DND-41 (cell line): ENCODE measurements around the gene SAMD9.

Experiments
- ATAC-seq: fragments of 200-7000 bp; cut with Tn5 transposase; 3 replicates; pipeline ENCODE4 v1.9.1; 2021; ENCODE audit warnings: low read depth; ENCODE audit not compliant: insufficient read depth
- DNase-seq: peaks from one replicate; pipeline ENCODE4 v3.0.0-alpha.2; 2020
- H2AFZ ChIP-seq: 2 replicates; pipeline ENCODE4 v1.6.0; 2012; ENCODE audit warnings: low read depth, low read length
- H3K27ac ChIP-seq: 2 replicates; pipeline ENCODE4 v1.5.1; 2012; ENCODE audit warnings: low read length, inconsistent platforms
- H3K27me3 ChIP-seq: fragments of 200-600 bp; sonication (generic); 2 replicates; pipeline ENCODE4 v1.6.0; 2012; ENCODE audit warnings: low read length, mild to moderate bottlenecking, inconsistent platforms; ENCODE audit not compliant: insufficient read depth, poor library complexity
- H3K36me3 ChIP-seq: 2 replicates; pipeline ENCODE4 v1.5.1; 2012; ENCODE audit warnings: low read length, inconsistent platforms; ENCODE audit not compliant: insufficient read depth
- H3K4me1 ChIP-seq: 2 replicates; pipeline ENCODE4 v1.5.1; 2012; ENCODE audit warnings: mild to moderate bottlenecking, low read length; ENCODE audit not compliant: insufficient read depth
- H3K4me2 ChIP-seq: 2 replicates; pipeline ENCODE4 v1.6.0; 2012; ENCODE audit warnings: mild to moderate bottlenecking, moderate library complexity, low read length, inconsistent platforms; ENCODE audit not compliant: insufficient read depth
- H3K4me3 ChIP-seq, 2 experiments: fragments of 200-600 bp in 1 of 2; shearing (Covaris generic) in 1 of 2; 2 replicates each; pipeline ENCODE4 v1.5.1; 2012 to 2016; ENCODE audit warnings: inconsistent platforms in 2 of 2, low read length in 2 of 2, mild to moderate bottlenecking in 2 of 2, low read depth in 1 of 2, moderate library complexity in 1 of 2
- H3K79me2 ChIP-seq: 2 replicates; pipeline ENCODE4 v1.6.0; 2012; ENCODE audit warnings: low read length, inconsistent platforms; ENCODE audit not compliant: insufficient read depth
- H3K9ac ChIP-seq: 2 replicates; pipeline ENCODE4 v1.6.0; 2012; ENCODE audit warnings: low read depth, mild to moderate bottlenecking, inconsistent platforms, low read length, moderate library complexity
- H3K9me3 ChIP-seq: 2 replicates; pipeline ENCODE4 v1.5.1; 2012; ENCODE audit warnings: low read length, moderate library complexity, mild to moderate bottlenecking, inconsistent platforms; ENCODE audit not compliant: insufficient read depth, severe bottlenecking
- H4K20me1 ChIP-seq: 2 replicates; pipeline ENCODE4 v1.6.0; 2012; ENCODE audit warnings: low read length; ENCODE audit not compliant: insufficient read depth
- CTCF ChIP-seq: IDR thresholded peaks from 2 replicates; pipeline ENCODE4 v1.5.1; 2012; ENCODE audit warnings: borderline replicate concordance, low read length, moderate library complexity, mild to moderate bottlenecking; ENCODE audit not compliant: poor library complexity, severe bottlenecking; ENCODE audit errors: extremely low read depth
- EZH2 ChIP-seq: IDR thresholded peaks from 3 replicates; pipeline ENCODE4 v1.6.1; 2012; ENCODE audit warnings: borderline replicate concordance, low read depth, mild to moderate bottlenecking, moderate library complexity, low read length, inconsistent platforms; ENCODE audit not compliant: severe bottlenecking

The SAMD9 gene

GRCh38 chr7:93053209-93053948 is 64.4 kb downstream of the SAMD9 start:
- Histone ChIP-seq H4K20me1 (no peaks in the 10 kb centered on the region), H2AFZ (no peak overlapping the region), H3K4me3 (no peak overlapping the region), H3K79me2 (no peaks in the 10 kb centered on the region), H3K27ac (no peak overlapping the region), H3K9me3 (no peaks in the 10 kb centered on the region), H3K9ac (no peak overlapping the region), H3K27me3 (no peaks in the 10 kb centered on the region), H3K4me2 (no peak overlapping the region), H3K36me3 (no peaks in the 10 kb centered on the region), H3K4me1 (peaks cover 5% of the 10 kb centered on the region; the same call in 1 of the 2 replicates)
- DNase-seq = no peak
- no peak for ATAC-seq
- no peak for TF ChIP-seq EZH2
- TF ChIP-seq CTCF = no peak

- no peak overlapping the region for H3K4me3 ChIP-seq
- H3K36me3 ChIP-seq = no peaks in the 10 kb centered on the region
- no peak overlapping the region for H3K9ac ChIP-seq
- peaks cover 5% of the 10 kb centered on the region; the same call in 1 of the 2 replicates for H3K4me1 ChIP-seq
- H3K9me3 ChIP-seq = no peaks in the 10 kb centered on the region
- H2AFZ ChIP-seq = no peak overlapping the region
- DNase-seq = no peak
- no peaks in the 10 kb centered on the region for H4K20me1 ChIP-seq
- H3K4me2 ChIP-seq = no peak overlapping the region
- no peaks in the 10 kb centered on the region for H3K27me3 ChIP-seq
- H3K79me2 ChIP-seq = no peaks in the 10 kb centered on the region
- H3K27ac ChIP-seq = no peak overlapping the region
- TF ChIP-seq CTCF = no peak
- no peak for ATAC-seq
Observed at GRCh38 chr7:93051660-93052059, 66.1 kb downstream of the SAMD9 start.
